Measurements from ENCODE around the gene TTC7B.
A peak's percentile ranks its signal among the peaks of the same experiment; 100 is the strongest.

Gene TTC7B

GRCh38 chr14:90558041-90558982, 257.9 kb downstream of the TTC7B start:
- no peak for DNase-seq (ENCODE audit: low spot score)

- DNase-seq (ENCODE audit: low spot score), result no peak
These were observed 258.7 kb downstream of the TTC7B start for GRCh38 chr14:90557516-90557915.

GRCh38 chr14:90556666-90557450, 259.4 kb downstream of the TTC7B start:
- no peak for DNase-seq (ENCODE audit: low spot score)

- DNase-seq (ENCODE audit: low spot score), result peak; percentile 17
These were observed 260.2 kb downstream of the TTC7B start for GRCh38 chr14:90556012-90556477.

- no peak for DNase-seq (ENCODE audit: low spot score)
These were observed 260.9 kb downstream of the TTC7B start for GRCh38 chr14:90555126-90556011.

- DNase-seq (ENCODE audit: low spot score), result no peak
These were observed 261.9 kb downstream of the TTC7B start for GRCh38 chr14:90554341-90554740.

GRCh38 chr14:90553921-90554336, 262.3 kb downstream of the TTC7B start:
- DNase-seq (ENCODE audit: low spot score), result no peak

GRCh38 chr14:90553298-90553920, 262.8 kb downstream of the TTC7B start:
- DNase-seq (ENCODE audit: low spot score), result no peak

- no peak for DNase-seq (ENCODE audit: low spot score)
These were observed 263.5 kb downstream of the TTC7B start for GRCh38 chr14:90552465-90553297.

- no peak for DNase-seq (ENCODE audit: low spot score)
These were observed 264.3 kb downstream of the TTC7B start for GRCh38 chr14:90551733-90552464.

GRCh38 chr14:90551070-90551704, 265.0 kb downstream of the TTC7B start:
- DNase-seq (ENCODE audit: low spot score), result no peak

- DNase-seq (ENCODE audit: low spot score), result no peak
These were observed 266.2 kb downstream of the TTC7B start for GRCh38 chr14:90549794-90550641.

GRCh38 chr14:90548455-90548854, 267.8 kb downstream of the TTC7B start:
- DNase-seq (ENCODE audit: low spot score), result no peak

- DNase-seq (ENCODE audit: low spot score), result no peak
These were observed 268.3 kb downstream of the TTC7B start for GRCh38 chr14:90547968-90548367.

- DNase-seq (ENCODE audit: low spot score), result no peak
These were observed 269.0 kb downstream of the TTC7B start for GRCh38 chr14:90547250-90547649.

GRCh38 chr14:90546767-90547166, 269.5 kb downstream of the TTC7B start:
- DNase-seq (ENCODE audit: low spot score), result no peak

- no peak for DNase-seq (ENCODE audit: low spot score)
These were observed 270.1 kb downstream of the TTC7B start for GRCh38 chr14:90545966-90546751.

All from kidney tubule cell (primary cell).